HEK293 (cell line): ENCODE data around the gene MRRF.

Experiments
- ZNF175 ChIP-seq: fragments of 450-650 bp; formaldehyde crosslinking; IDR thresholded peaks from 2 replicates; pipeline ENCODE4 v1.5.1; 2016; ENCODE audit warnings: missing biosample characterization, missing genetic modification characterization
- TF ChIP-seq, protein P1 (sequence below): fragments of 450-650 bp; formaldehyde crosslinking; IDR thresholded peaks from 2 replicates; pipeline ENCODE4 v1.5.1; 2016; ENCODE audit warnings: missing biosample characterization, missing genetic modification characterization
- TF ChIP-seq, protein P2 (sequence below): fragments of 450-650 bp; IDR thresholded peaks from 2 replicates; pipeline ENCODE4 v1.5.1; 2018; ENCODE audit warnings: missing biosample characterization, mild to moderate bottlenecking, missing genetic modification characterization

DNA sequence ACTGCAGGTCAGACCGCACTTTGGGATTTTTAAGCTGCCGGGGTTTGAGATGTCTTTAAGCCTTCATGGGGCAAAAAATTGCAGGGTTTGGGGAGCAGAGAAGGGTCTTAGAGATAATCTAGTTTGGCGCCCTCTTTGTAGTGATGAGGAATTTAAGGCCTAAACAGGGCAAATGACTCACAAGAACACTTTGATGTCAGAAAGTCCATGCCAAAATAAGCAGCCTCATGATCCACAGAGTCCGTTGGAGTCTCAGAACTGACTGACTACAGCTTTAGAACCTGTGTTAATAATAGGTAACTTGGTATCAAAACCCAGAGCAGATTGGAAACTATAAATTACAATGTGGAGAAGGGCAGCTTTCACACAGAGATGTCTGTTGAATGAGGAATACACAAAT lies 70.2 kb downstream of the MRRF start:
- TF ChIP-seq ZNF175 = no peak
- TF ChIP-seq, protein P1, sequence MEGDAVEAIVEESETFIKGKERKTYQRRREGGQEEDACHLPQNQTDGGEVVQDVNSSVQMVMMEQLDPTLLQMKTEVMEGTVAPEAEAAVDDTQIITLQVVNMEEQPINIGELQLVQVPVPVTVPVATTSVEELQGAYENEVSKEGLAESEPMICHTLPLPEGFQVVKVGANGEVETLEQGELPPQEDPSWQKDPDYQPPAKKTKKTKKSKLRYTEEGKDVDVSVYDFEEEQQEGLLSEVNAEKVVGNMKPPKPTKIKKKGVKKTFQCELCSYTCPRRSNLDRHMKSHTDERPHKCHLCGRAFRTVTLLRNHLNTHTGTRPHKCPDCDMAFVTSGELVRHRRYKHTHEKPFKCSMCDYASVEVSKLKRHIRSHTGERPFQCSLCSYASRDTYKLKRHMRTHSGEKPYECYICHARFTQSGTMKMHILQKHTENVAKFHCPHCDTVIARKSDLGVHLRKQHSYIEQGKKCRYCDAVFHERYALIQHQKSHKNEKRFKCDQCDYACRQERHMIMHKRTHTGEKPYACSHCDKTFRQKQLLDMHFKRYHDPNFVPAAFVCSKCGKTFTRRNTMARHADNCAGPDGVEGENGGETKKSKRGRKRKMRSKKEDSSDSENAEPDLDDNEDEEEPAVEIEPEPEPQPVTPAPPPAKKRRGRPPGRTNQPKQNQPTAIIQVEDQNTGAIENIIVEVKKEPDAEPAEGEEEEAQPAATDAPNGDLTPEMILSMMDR = no peak
- TF ChIP-seq, protein P2, sequence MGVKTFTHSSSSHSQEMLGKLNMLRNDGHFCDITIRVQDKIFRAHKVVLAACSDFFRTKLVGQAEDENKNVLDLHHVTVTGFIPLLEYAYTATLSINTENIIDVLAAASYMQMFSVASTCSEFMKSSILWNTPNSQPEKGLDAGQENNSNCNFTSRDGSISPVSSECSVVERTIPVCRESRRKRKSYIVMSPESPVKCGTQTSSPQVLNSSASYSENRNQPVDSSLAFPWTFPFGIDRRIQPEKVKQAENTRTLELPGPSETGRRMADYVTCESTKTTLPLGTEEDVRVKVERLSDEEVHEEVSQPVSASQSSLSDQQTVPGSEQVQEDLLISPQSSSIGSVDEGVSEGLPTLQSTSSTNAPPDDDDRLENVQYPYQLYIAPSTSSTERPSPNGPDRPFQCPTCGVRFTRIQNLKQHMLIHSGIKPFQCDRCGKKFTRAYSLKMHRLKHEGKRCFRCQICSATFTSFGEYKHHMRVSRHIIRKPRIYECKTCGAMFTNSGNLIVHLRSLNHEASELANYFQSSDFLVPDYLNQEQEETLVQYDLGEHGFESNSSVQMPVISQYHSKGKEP = no peak
